HG02852 (cell line): ENCODE measurements around the gene TMTC3.
A peak's percentile ranks its signal among the peaks of the same experiment; 100 is the strongest.
"Not testable (repeated sequence)": the region's sequence is repeated elsewhere in the genome, so short reads cannot be mapped to it uniquely, and the experiment has no call there.

Experiments
- ATAC-seq: cut with Tn5 transposase; IDR thresholded peaks from one replicate; pipeline ENCODE4 v1.9.1; 2021; ENCODE audit warnings: mild to moderate bottlenecking, moderate library complexity; ENCODE audit not compliant: unreplicated experiment

TMTC3 gene

DNA sequence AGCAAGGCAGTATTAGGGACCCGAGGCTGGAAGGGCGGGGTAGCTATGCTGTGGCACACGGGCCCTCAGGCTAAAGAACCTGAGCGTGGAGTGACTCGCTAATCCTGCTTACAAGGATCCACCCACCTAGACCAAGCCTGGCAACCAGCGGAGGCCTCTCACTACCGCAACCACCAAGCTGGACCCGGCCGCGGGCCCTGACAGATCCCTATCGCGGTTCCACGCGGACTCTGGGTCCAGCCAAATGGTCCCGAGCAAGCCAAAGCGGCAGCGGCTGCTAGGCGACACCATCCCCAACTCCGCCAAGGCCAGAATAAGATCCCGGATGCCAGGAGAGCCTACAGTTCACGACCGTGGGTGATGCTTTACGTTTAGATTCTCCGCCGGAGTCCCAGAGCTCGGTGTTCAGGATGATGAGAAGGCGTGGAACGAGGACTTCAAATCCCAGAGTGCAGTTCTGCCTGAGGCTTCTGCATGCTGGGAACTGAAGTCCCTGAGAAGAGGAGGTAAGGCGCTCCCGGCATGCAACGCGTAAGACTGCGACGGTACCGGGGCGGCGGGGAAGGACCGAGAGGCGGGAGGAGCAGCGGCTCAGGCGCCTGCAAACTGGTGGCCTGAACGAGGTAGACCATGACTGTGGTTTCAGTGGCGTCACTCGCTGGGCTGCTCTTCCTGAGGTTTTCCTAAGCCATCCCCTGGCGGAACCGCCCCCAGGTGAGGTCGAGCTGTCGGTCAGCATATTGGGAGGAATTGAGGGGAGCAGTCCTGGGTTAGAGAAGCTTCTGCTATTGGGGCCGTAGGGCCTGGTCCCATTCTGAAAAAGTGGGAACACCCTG, at the start of gene TMTC3, which contains the start of gene CEP290:
Gene TMTC3 (plus strand): TSS at position 534 of the 836 bp plus-strand sequence. CDS start 6,009 bp downstream, outside the sequence.
Gene CEP290 (minus strand): TSS at position 315 of the 836 bp plus-strand sequence. CDS start 781 bp downstream, outside the sequence.
- ATAC-seq: peak; percentile 95

DNA sequence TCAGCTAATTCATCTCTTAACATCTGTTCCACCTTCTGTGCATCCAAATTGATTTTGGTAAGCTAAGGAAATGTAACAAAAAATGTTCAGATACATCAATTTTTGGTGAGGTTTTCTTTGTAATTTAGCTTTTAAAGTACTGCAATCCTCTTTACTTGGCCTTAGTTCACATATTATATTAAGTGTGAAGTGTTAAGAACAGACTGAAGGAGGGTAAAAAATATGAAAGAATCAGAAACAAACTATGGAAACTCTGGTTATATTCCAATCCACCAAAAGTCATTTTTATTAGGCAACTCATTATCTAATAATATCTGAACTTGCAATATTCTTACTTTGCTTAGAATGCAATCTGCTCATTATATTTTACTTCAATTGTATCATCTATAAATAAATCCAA, 49.3 kb upstream of the TMTC3 start:
- no peak for ATAC-seq

DNA sequence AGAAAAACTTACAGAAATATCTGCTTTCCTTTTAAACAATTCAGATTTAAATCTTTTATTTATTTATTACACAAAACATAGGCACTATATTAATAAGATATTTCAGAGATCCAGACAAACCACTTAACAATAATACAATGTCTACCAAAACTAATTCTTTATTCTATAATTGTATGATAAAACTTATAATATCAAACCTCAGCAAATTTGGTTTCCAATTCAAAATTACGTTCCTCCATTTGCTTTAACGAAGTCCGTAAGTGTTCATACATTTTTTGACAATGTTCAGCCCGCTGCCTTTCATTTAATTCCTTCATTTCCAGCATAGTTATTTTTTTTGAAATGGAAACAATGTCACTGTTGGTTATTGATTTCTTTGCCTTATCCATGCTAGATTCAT, 48.5 kb upstream of the TMTC3 start:
- ATAC-seq: no peak

- no peak for ATAC-seq
These were observed 34.1 kb upstream of the TMTC3 start for GRCh38 chr12:88108021-88108420.

- ATAC-seq: no peak
These were observed 30.9 kb upstream of the TMTC3 start for GRCh38 chr12:88111074-88111652.

- ATAC-seq: no peak
These were observed 28.2 kb upstream of the TMTC3 start for GRCh38 chr12:88113871-88114270.

DNA sequence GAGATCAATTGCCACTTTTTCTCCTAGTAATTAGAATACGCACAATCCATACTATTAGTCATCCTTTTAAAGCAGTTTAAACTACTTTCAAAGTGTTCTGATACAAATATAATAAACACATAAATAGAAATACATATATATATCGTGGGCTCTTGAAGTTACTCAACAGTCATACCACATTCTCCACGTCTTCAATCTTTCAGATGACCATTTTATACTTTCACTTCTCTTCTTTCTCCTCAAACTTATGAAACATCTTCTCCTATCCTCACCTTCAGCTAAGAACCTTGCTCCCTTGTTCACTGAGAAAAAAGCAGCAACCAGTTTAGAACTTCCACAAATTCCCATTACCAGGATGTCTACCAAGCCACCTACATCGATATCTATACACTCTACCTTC, 19.4 kb upstream of the TMTC3 start:
- no peak for ATAC-seq

GRCh38 chr12:88127099-88127498, 15.0 kb upstream of the TMTC3 start:
- no peak for ATAC-seq

DNA sequence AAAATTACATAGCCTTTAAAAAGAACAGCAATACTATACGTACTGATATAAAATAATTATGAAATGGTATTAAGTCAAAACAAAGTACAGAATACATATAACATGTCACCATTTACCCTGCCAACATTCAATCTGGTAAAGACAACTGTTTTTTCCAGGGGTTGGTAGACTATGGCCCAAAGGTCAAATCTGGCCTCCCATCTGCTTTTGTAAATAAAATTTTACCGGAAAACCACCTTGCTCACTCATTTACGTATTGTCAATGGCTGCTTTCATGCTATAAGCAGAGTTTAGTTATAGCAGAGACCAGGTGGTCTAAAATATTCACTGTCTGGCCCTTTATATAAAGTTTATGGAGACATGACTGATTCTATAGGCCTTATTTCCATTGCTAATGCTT, 14.3 kb upstream of the TMTC3 start:
- ATAC-seq: no peak

DNA sequence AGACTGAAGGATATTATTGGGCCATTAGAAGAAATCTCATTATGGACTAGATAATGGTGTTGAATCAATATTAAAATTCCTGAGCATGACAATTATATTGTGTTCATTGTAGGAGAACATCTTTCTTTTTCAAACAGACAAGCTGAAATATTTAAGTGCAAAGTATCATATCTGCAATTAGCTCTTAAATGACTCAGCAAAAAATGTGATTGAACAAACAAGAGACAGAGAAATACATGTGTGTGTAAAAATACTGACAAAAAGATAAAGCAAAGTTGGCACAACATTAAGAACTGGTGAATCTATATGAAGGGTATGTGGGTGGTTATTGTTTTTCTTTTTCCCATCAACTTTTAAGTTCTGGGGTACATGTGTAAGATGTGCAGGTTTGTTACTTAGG, 9.7 kb upstream of the TMTC3 start:
- ATAC-seq: no peak

DNA sequence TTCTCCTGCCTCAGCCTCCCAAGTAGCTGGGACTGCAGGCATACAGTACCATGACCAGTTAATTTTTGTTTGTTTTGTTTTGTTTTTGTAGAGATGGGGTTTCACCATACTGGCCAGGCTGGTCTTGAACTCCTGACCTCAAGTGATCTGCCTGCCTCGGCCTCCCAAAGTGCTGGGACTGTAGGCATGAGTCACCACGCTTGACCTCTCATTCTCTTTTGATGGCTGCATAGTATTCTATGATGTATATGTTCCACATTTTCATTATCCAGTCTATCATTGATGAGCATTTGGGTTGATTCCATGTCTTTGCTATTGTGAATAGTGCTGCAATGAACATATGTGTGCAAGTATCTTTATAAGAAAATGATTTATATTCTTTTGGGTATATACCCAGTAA, 8.9 kb upstream of the TMTC3 start:
- ATAC-seq: not testable (repeated sequence)

DNA sequence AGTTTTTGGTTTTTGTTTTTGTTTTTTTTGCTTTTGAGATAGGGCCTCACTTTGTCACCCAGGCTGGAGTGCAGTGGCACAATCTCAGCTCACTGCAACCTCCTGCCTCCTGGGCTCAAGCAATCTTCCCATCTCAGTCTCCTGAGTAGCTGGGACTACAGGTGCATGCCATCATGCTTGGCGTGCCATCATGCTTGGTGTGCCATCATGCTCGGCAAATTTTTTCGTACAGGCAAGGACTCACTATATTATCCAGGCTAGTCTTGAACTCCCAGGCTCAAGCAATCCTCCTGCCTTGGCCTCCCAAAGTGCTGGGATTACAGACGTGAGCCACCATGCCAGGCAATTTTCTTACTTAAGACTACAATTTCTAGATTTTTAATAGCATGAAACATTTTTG, 2.4 kb upstream of the TMTC3 start:
- not testable (repeated sequence) for ATAC-seq

GRCh38 chr12:88141425-88141773, 708 bp upstream of the TMTC3 start:
- no peak for ATAC-seq

DNA sequence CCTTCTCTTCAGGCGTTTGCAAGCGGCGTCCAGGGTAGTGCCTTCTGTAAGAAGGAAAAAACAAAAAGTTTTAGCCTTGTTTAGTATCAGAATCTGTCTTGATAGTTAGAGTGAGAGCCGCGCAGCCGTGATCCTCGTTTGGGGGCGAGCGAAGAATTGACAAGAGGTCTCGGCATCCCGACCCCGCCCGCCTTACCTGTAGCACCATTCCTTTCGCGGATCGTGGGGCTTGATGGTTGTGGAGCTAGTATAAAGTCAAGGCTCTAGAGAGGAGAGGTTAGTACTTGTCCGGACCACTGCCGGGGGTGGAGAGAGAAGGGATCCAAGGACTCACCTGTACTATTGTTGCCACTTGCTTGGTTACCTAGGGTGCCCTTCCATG, 494 bp downstream of the TMTC3 start:
- peak; percentile 0 for ATAC-seq

DNA sequence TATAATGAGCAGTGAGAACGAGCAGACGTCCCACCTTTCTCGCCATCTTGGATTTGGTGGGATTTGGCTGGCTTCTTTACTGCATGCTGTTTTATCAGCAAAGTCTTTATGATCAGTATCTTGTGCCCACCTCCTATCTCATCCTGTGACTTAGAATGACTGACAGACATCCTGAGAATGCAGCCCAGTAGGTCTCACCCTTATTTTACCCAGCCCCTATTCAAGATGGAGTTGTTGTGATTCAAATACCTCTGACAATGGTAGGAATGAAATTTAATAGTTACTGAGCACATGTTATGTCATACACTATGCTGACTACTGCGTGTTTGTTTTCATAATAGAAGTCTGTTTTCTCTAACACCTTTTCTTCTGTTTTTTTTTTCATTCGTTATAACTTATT, 1.9 kb downstream of the TMTC3 start:
- ATAC-seq: no peak

GRCh38 chr12:88144546-88145468, 2.7 kb downstream of the TMTC3 start:
- ATAC-seq: no peak

GRCh38 chr12:88145567-88146505, 3.7 kb downstream of the TMTC3 start:
- ATAC-seq: no peak

DNA sequence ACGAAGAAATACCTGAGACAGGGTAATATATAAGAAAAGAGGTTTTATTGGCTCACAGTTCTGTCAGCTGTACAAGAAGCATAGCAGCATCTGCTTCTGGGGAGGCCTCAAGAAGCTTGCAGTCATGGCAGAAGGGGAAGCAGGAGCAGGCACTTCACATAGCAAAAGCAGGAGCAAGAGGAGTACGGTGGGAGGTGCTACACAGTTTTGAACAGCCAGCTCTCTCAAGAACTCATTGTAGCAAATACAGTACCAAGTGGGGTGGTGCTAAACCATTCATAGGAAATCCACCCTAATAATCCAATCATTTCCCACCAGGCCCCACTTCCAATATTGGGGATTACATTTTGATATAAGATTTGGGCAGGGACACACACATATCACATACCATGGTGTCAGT, 8.0 kb downstream of the TMTC3 start:
- ATAC-seq: no peak

GRCh38 chr12:88153959-88154358, 11.9 kb downstream of the TMTC3 start:
- ATAC-seq: no peak

GRCh38 chr12:88156075-88156654, 14.1 kb downstream of the TMTC3 start:
- no peak for ATAC-seq
